Measurements from ENCODE around the gene SLC6A19. TPM values are rescaled to one million over a fixed set of nuclear protein-coding genes. Genes with fewer than 3 reads are reported as not detected.

The SLC6A19 gene
- total RNA-seq, 4 donors from 2014 or later = 2.5 to 106 (median 69.5) TPM; not detected in 1

DNA sequence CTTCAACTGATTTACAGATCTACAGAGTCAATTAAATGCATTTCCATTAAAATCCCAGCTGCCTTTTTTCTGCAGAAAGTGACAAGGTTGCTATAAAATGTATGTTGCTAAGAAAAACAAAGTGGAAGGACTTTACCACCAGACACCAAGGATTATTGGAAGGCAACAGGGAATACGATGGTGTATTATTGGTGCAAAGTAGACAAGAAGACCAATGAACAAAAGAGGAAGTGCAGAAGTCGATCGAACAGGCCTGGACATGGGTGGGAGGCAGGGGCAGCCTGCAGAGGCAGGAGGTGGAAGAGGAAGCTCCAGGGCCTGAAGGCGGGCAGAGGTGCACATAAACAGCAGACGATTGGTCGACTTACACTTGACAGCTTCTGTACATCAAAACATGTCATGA is 10.6 kb upstream of the SLC6A19 start:
- Histone ChIP-seq H3K4me3 (no peak overlapping the region), H3K27ac (no peak overlapping the region), H3K9me3 (no peaks in the 10 kb centered on the region), H3K27me3 (peaks cover 43% of the 10 kb centered on the region), H3K4me1 (peaks cover 0 to 7% (median 0%) of the 10 kb centered on the region in 4 donors), H3K36me3 (no peaks in the 10 kb centered on the region)
- DNase-seq = no peak
- no peak for TF ChIP-seq POLR2AphosphoS5 (IDR thresholded peaks at IDR 0.05)
- TF ChIP-seq, protein P1, sequence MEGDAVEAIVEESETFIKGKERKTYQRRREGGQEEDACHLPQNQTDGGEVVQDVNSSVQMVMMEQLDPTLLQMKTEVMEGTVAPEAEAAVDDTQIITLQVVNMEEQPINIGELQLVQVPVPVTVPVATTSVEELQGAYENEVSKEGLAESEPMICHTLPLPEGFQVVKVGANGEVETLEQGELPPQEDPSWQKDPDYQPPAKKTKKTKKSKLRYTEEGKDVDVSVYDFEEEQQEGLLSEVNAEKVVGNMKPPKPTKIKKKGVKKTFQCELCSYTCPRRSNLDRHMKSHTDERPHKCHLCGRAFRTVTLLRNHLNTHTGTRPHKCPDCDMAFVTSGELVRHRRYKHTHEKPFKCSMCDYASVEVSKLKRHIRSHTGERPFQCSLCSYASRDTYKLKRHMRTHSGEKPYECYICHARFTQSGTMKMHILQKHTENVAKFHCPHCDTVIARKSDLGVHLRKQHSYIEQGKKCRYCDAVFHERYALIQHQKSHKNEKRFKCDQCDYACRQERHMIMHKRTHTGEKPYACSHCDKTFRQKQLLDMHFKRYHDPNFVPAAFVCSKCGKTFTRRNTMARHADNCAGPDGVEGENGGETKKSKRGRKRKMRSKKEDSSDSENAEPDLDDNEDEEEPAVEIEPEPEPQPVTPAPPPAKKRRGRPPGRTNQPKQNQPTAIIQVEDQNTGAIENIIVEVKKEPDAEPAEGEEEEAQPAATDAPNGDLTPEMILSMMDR (IDR thresholded peaks at IDR 0.05) = no peak
- no peak for TF ChIP-seq EP300 (IDR thresholded peaks at IDR 0.05; ENCODE audit: low read depth)
- intact Hi-C loops (cut with DNase I; ENCODE audit: low total_unique reads) (no loop called here), in situ Hi-C loops (cut with MboI; ENCODE audit: low pct_ligation_motif_present in 1 of 4, low pct_unique_long_range_greater_than_20kb in 1 of 4, low sequenced_read_pairs in 3 of 4) (loop anchor here in 1 of 4 donors (25.0 kb wide), 1 partner anchor 446 kb away; no protein-coding TSS in a partner anchor)
- WGBS, 2 donors (ENCODE audit: low coverage in 1 of 2) = 32 to 38% methylated on average over 3 to 6 of the region's 6 CpGs

DNA sequence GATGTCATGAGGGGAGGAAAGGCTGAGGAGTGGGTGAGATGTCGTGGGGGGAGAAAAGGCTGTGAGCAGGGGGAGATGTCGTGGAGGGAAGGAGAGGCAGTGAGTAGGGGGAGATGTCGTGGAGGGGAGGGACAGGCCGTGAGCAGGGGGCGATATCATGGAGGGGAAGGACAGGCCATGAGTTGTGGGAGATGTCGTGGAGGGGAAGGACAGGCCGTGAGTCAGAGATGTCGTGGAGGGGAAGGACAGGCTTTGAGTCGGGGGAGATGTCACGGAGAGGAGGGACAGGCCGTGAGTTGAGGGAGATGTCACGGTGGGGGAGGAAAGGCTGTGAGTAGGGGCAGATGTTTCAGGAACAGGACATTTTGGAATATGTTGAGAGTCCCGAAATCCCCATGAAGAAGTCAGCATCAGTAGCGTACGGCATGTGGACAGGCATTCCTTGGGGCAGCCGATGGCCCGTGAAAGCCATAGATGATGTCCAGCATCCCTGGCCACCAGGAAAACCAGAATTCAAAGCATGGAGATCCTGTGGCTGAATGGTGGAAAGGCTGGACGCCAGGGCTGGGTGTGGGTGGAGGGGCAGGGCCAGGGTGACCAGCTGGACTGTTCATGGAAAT is 8.3 kb upstream of the SLC6A19 start:
- Histone ChIP-seq H3K27me3 (peaks cover 44% of the 10 kb centered on the region), H3K4me1 (peaks cover 0 to 1% (median 0%) of the 10 kb centered on the region in 4 donors), H3K27ac (no peak overlapping the region), H3K4me3 (no peak overlapping the region), H3K36me3 (no peaks in the 10 kb centered on the region), H3K9me3 (no peaks in the 10 kb centered on the region)
- TF ChIP-seq POLR2AphosphoS5 (IDR thresholded peaks at IDR 0.05) = no peak
- no peak for TF ChIP-seq EP300 (IDR thresholded peaks at IDR 0.05; ENCODE audit: low read depth)
- TF ChIP-seq, protein P1 (IDR thresholded peaks at IDR 0.05) = no peak
- TF ChIP-seq POLR2A (IDR thresholded peaks at IDR 0.05) = no peak
- WGBS, 2 donors (ENCODE audit: low coverage in 1 of 2) = 60 to 70% methylated on average over 11 to 18 of the region's 18 CpGs
- in situ Hi-C loops (cut with MboI; ENCODE audit: low pct_ligation_motif_present in 1 of 4, low pct_unique_long_range_greater_than_20kb in 1 of 4, low sequenced_read_pairs in 3 of 4) (loop anchor here in 1 of 4 donors (25.0 kb wide), 1 partner anchor 444 kb away; no protein-coding TSS in a partner anchor), intact Hi-C loops (cut with DNase I; ENCODE audit: low total_unique reads) (no loop called here)
- no peak for DNase-seq

DNA sequence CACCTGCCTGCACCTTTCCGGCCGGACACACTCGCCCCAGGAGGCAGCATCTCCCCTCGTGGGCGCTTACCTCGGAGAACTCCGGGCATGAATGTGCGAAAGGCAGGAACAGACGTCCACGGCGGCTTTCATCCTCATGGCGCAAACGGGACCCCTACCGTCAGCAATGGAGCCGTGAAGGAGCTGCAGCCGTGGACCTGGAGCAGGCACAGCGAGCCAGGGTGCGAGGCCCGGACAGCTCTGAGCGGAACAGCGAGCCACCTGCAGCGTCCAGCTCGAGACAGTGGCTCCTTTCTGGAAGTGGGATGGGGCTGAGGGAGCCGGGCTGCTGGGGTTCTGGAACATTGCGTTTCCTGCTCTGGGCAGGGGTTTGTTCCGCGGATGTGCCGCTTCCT is 7.8 kb upstream of the SLC6A19 start:
- no peak for DNase-seq

DNA sequence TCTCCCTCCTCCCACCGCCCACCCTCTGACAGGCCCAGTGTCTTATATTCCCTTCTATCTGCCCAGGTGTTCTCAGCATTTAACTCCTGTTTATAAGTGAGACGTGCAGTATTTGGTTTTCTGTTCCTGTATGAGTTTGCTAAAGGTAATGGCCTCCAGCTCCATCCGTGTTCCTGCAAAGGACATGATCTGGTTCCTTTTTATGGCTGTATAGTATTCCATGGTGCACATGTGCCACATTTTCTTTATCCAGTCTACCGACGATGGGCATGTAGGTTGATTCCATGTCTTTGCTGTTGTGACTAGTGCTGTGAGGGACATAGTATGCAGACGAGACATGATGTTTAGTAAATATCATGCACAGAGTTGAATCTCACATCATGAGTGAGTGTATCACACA is 7.0 kb upstream of the SLC6A19 start:
- no peak for DNase-seq
- 83 to 88% methylated on average over 3 to 6 of the region's 6 CpGs for WGBS, 2 donors (ENCODE audit: low coverage in 1 of 2)
- no peaks in the 10 kb centered on the region for H3K36me3 ChIP-seq
- H3K4me1 ChIP-seq = peaks cover 0 to under 1% (median 0%) of the 10 kb centered on the region in 4 donors
- TF ChIP-seq POLR2AphosphoS5 (IDR thresholded peaks at IDR 0.05) = no peak
- TF ChIP-seq POLR2A (IDR thresholded peaks at IDR 0.05) = no peak
- TF ChIP-seq, protein P1 (IDR thresholded peaks at IDR 0.05) = no peak
- TF ChIP-seq EP300 (IDR thresholded peaks at IDR 0.05; ENCODE audit: low read depth) = no peak
- in situ Hi-C loops (cut with MboI; ENCODE audit: low pct_ligation_motif_present in 1 of 4, low pct_unique_long_range_greater_than_20kb in 1 of 4, low sequenced_read_pairs in 3 of 4) (loop anchor here in 1 of 4 donors (25.0 kb wide), 1 partner anchor 443 kb away; no protein-coding TSS in a partner anchor), intact Hi-C loops (cut with DNase I; ENCODE audit: low total_unique reads) (no loop called here)
- no peaks in the 10 kb centered on the region for H3K9me3 ChIP-seq
- H3K27ac ChIP-seq = no peak overlapping the region
- H3K27me3 ChIP-seq = peaks cover 48% of the 10 kb centered on the region
- H3K4me3 ChIP-seq = no peak overlapping the region

More for the DNA sequence above, 7.8 kb upstream of the SLC6A19 start:
- H3K9me3 ChIP-seq = no peaks in the 10 kb centered on the region
- in situ Hi-C loops (cut with MboI; ENCODE audit: low pct_ligation_motif_present in 1 of 4, low pct_unique_long_range_greater_than_20kb in 1 of 4, low sequenced_read_pairs in 3 of 4) = loop anchor here in 1 of 4 donors (25.0 kb wide), 1 partner anchor 444 kb away; no protein-coding TSS in a partner anchor
- H3K4me1 ChIP-seq = no peaks in the 10 kb centered on the region
- no peak overlapping the region for H3K4me3 ChIP-seq
- intact Hi-C loops (cut with DNase I; ENCODE audit: low total_unique reads) = no loop called here
- H3K36me3 ChIP-seq = no peaks in the 10 kb centered on the region
- 82% methylated on average over 28 of the region's 28 CpGs; no CpG with 5 or more reads in 1 of the 2 donors for WGBS, 2 donors (ENCODE audit: low coverage in 1 of 2)
- peaks cover 44% of the 10 kb centered on the region for H3K27me3 ChIP-seq
- TF ChIP-seq POLR2A (IDR thresholded peaks at IDR 0.05) (no peak), EP300 (IDR thresholded peaks at IDR 0.05; ENCODE audit: low read depth) (no peak), POLR2AphosphoS5 (IDR thresholded peaks at IDR 0.05) (no peak)
- TF ChIP-seq, protein P1 (IDR thresholded peaks at IDR 0.05) = no peak
- H3K27ac ChIP-seq = no peak overlapping the region
